ENCODE measurements around the gene PTH1R.
A peak's percentile ranks its signal among the peaks of the same experiment; 100 is the strongest.

GRCh38 chr3:46866720-46867549 lies 10.6 kb upstream of the PTH1R start:
- no peak for TF ChIP-seq POLR2AphosphoS5 (IDR thresholded peaks at IDR 0.05)
- TF ChIP-seq, protein P1, sequence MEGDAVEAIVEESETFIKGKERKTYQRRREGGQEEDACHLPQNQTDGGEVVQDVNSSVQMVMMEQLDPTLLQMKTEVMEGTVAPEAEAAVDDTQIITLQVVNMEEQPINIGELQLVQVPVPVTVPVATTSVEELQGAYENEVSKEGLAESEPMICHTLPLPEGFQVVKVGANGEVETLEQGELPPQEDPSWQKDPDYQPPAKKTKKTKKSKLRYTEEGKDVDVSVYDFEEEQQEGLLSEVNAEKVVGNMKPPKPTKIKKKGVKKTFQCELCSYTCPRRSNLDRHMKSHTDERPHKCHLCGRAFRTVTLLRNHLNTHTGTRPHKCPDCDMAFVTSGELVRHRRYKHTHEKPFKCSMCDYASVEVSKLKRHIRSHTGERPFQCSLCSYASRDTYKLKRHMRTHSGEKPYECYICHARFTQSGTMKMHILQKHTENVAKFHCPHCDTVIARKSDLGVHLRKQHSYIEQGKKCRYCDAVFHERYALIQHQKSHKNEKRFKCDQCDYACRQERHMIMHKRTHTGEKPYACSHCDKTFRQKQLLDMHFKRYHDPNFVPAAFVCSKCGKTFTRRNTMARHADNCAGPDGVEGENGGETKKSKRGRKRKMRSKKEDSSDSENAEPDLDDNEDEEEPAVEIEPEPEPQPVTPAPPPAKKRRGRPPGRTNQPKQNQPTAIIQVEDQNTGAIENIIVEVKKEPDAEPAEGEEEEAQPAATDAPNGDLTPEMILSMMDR (IDR thresholded peaks at IDR 0.05) = peak; percentile 62 to 88

Data from suprapubic skin (tissue), 3 donors.